ENCODE results near the gene LEF1. TPM values are rescaled to one million over a fixed set of nuclear protein-coding genes. Genes with fewer than 3 reads are reported as not detected.

The LEF1 gene
- total RNA-seq, 1 donor from 2014 or later, result 1.1 TPM

DNA sequence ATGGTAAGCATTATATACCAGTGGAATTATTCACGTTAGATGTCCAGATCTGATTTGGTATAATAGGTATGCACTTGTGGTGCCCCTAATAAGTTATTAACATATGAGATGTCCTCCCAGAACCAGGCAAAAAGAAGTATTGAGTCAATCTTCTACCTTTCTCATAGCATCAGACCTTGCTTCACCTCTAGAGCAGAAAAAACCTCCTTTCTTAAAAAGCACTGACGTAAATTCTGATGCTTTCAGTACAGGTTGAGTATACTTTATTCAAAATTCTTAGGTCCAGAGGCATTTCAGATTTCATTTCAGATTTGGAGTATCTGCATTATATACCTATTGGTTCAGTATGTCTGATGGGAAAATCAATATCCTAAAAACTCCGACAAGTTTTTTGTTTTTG, 22.4 kb downstream of the LEF1 start:
- no peak overlapping the region for H3K4me3 Mint-ChIP-seq
- intact Hi-C loops (cut with micrococcal nuclease), result no loop called here
- ChIA-PET POLR2A (no interaction called here), CTCF (no interaction called here)
- no peak overlapping the region for H3K27ac Mint-ChIP-seq
- H3K36me3 Mint-ChIP-seq (ENCODE audit: low read depth), result no peaks in the 10 kb centered on the region
- ATAC-seq (ENCODE audit: low read depth) (no peak), DNase-seq (no peak)
- TF ChIP-seq, protein P1, sequence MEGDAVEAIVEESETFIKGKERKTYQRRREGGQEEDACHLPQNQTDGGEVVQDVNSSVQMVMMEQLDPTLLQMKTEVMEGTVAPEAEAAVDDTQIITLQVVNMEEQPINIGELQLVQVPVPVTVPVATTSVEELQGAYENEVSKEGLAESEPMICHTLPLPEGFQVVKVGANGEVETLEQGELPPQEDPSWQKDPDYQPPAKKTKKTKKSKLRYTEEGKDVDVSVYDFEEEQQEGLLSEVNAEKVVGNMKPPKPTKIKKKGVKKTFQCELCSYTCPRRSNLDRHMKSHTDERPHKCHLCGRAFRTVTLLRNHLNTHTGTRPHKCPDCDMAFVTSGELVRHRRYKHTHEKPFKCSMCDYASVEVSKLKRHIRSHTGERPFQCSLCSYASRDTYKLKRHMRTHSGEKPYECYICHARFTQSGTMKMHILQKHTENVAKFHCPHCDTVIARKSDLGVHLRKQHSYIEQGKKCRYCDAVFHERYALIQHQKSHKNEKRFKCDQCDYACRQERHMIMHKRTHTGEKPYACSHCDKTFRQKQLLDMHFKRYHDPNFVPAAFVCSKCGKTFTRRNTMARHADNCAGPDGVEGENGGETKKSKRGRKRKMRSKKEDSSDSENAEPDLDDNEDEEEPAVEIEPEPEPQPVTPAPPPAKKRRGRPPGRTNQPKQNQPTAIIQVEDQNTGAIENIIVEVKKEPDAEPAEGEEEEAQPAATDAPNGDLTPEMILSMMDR (IDR thresholded peaks at IDR 0.05), result no peak
- peaks cover 3% of the 10 kb centered on the region for H3K27me3 Mint-ChIP-seq
- H3K4me1 Mint-ChIP-seq, result no peaks in the 10 kb centered on the region
- no peaks in the 10 kb centered on the region for H3K9me3 Mint-ChIP-seq

DNA sequence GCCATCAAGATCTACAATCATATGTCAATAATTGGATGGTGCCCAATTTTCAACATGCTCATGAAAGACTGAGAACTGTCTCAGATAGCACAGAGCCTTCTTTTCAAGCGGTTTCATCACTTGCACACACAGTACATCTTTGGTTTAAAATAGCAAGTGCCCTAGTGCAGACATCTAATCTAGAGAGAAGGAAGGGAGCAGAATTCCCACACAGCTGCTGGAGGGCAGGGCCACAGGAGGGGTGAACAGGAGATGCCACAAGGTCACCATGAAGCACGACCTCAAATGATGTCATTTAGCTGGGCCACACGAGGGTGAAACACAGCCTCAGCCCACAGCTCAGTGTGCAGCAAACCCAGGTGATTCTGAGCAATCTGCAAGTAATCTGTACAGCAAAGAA, 24.3 kb downstream of the LEF1 start:
- H3K36me3 Mint-ChIP-seq (ENCODE audit: low read depth), result no peaks in the 10 kb centered on the region
- peaks cover 3% of the 10 kb centered on the region for H3K27me3 Mint-ChIP-seq
- ChIA-PET POLR2A (no interaction called here), CTCF (no interaction called here)
- DNase-seq (no peak), ATAC-seq (ENCODE audit: low read depth) (no peak)
- no peaks in the 10 kb centered on the region for H3K9me3 Mint-ChIP-seq
- intact Hi-C loops (cut with micrococcal nuclease), result no loop called here
- H3K4me1 Mint-ChIP-seq, result no peaks in the 10 kb centered on the region
- no peak overlapping the region for H3K4me3 Mint-ChIP-seq
- TF ChIP-seq, protein P1 (IDR thresholded peaks at IDR 0.05), result no peak
- no peak overlapping the region for H3K27ac Mint-ChIP-seq

DNA sequence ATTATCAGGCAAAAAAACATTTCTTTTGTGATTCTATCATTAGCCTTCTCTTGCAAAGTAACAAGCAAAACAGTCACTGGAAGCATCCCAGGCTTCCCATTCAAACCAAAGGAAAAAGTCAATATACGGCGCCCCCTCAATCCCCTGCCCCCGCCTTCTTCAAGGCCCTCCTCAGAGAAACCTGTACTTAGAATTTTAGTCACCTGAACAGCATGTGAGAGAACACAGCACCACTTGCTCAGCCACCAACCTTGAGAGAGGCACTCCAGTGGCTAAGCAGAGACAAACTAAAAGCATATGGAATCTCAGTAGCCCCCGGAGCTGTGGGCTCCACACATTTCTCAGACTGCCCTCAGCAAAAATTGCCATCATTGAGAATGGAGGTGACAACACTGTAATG, 25.2 kb downstream of the LEF1 start:
- Mint-ChIP-seq H3K36me3 (ENCODE audit: low read depth) (no peaks in the 10 kb centered on the region), H3K9me3 (no peaks in the 10 kb centered on the region), H3K27ac (no peak overlapping the region), H3K27me3 (peaks cover 5% of the 10 kb centered on the region), H3K4me1 (no peaks in the 10 kb centered on the region), H3K4me3 (no peak overlapping the region)
- DNase-seq (no peak), ATAC-seq (ENCODE audit: low read depth) (no peak)
- ChIA-PET POLR2A (no interaction called here), CTCF (no interaction called here)
- TF ChIP-seq, protein P1 (IDR thresholded peaks at IDR 0.05), result no peak
- intact Hi-C loops (cut with micrococcal nuclease), result no loop called here

DNA sequence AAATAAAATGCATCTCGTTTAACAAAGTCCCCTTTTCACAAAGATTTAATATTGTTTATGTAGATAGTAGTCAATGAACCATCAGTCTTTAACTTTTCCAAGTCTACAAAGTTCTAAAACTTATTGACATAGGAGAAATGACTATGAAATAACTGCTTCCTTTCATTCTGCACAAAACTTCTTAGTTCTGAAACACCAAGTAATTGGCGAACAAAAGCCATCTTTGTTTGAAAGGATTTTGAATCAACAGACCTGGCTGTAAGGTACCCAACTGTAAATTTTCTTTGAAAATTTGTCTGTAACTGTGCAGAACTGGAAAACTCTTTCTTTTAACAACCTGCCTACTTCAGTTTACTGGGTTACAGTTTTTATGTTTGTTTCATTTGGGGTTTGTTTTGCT, 25.9 kb downstream of the LEF1 start:
- Mint-ChIP-seq H3K36me3 (ENCODE audit: low read depth) (no peaks in the 10 kb centered on the region), H3K4me1 (no peaks in the 10 kb centered on the region), H3K4me3 (no peak overlapping the region), H3K27me3 (peaks cover 5% of the 10 kb centered on the region), H3K9me3 (no peaks in the 10 kb centered on the region), H3K27ac (no peak overlapping the region)
- TF ChIP-seq, protein P1 (IDR thresholded peaks at IDR 0.05), result no peak
- no peak for DNase-seq
- POLR2A ChIA-PET, result no interaction called here
- CTCF ChIA-PET, result no interaction called here
- intact Hi-C loops (cut with micrococcal nuclease), result no loop called here
- ATAC-seq (ENCODE audit: low read depth), result no peak

DNA sequence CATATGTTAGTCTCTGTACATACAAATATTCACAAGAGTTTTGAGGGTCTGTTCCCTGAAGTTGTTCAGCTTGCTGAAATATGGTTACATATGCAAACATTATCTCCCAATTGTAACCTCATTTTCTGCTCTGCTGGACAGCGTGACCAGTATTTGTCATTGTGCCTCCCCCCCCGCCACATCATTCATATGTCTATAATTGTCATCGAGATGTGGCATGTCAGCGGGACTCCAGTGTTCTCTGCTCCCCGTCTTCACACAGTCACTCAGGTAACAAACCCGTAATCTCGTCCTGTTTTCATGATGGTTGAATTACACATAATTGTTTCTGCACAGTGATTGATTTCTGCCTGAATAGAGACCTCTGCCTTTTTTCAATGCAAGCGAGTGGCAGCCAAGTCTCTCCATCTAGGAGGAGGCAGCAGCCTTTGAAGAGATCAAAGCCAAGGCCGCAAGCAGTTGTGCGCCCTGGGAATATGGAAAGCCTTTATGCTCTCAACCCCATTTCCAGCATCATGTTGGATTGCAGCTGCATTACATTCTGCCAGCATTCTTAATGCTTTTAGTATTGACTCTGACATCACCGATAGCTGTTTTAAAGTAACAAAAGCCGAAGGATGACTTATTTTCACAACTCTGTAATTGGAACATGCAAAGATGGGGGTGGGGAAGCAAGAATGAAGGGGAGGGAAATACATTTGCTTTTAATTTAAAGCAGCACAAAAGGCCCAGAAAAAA, 27.4 kb downstream of the LEF1 start:
- no peak for ATAC-seq (ENCODE audit: low read depth)
- TF ChIP-seq, protein P1 (IDR thresholded peaks at IDR 0.05), result no peak
- ChIA-PET CTCF (no interaction called here), POLR2A (no interaction called here)
- no peak overlapping the region for H3K4me3 Mint-ChIP-seq
- H3K9me3 Mint-ChIP-seq, result no peaks in the 10 kb centered on the region
- H3K27ac Mint-ChIP-seq, result no peak overlapping the region
- H3K36me3 Mint-ChIP-seq (ENCODE audit: low read depth), result no peaks in the 10 kb centered on the region
- DNase-seq, result no peak
- intact Hi-C loops (cut with micrococcal nuclease), result no loop called here
- H3K4me1 Mint-ChIP-seq, result no peaks in the 10 kb centered on the region
- H3K27me3 Mint-ChIP-seq, result peaks cover 5% of the 10 kb centered on the region
